Ramos (cell line): ENCODE measurements around the gene RAB3A.

Source experiments
- in situ Hi-C: fragments of 300-500 bp; cut with MboI; formaldehyde crosslinking; loops from one replicate; pipeline ENCODE4 v1.14.3; 2022; ENCODE audit warnings: low sequenced_read_pairs; ENCODE audit not compliant: unreplicated experiment

RAB3A gene

GRCh38 chr19:18155095-18156087 is 48.5 kb downstream of the RAB3A start:
- in situ Hi-C loops = no loop called here

GRCh38 chr19:18153556-18154134 is 50.2 kb downstream of the RAB3A start:
- in situ Hi-C loops = no loop called here

GRCh38 chr19:18152817-18153555 is 50.9 kb downstream of the RAB3A start, which contains the start of gene PIK3R2:
PIK3R2 (plus strand) TSS chr19:18153163; CDS start chr19:18155880, 2,717 bp downstream.
- in situ Hi-C loops = no loop called here

GRCh38 chr19:18152442-18152816 is 51.4 kb downstream of the RAB3A start:
- in situ Hi-C loops = no loop called here

- in situ Hi-C loops = no loop called here
Observed at GRCh38 chr19:18150776-18151624, 52.8 kb downstream of the RAB3A start.

GRCh38 chr19:18149596-18149975 is 54.3 kb downstream of the RAB3A start:
- in situ Hi-C loops = no loop called here

GRCh38 chr19:18147396-18147795 is 56.4 kb downstream of the RAB3A start:
- in situ Hi-C loops = no loop called here
